B cell (primary cell): ENCODE results near the gene GDF7.

Experiments
- EZH2 ChIP-seq: IDR thresholded peaks from 2 replicates; pipeline ENCODE4 v1.6.1; 2012; ENCODE audit warnings: borderline replicate concordance, low read depth, mild to moderate bottlenecking, moderate library complexity, low read length; ENCODE audit not compliant: insufficient read depth, poor library complexity, severe bottlenecking
- TF ChIP-seq, protein P1 (sequence below): fragments of 200-600 bp; IDR thresholded peaks from one replicate; pipeline ENCODE4 v1.8.0; 2022; ENCODE audit warnings: antibody characterized with exemption, mild to moderate bottlenecking

DNA sequence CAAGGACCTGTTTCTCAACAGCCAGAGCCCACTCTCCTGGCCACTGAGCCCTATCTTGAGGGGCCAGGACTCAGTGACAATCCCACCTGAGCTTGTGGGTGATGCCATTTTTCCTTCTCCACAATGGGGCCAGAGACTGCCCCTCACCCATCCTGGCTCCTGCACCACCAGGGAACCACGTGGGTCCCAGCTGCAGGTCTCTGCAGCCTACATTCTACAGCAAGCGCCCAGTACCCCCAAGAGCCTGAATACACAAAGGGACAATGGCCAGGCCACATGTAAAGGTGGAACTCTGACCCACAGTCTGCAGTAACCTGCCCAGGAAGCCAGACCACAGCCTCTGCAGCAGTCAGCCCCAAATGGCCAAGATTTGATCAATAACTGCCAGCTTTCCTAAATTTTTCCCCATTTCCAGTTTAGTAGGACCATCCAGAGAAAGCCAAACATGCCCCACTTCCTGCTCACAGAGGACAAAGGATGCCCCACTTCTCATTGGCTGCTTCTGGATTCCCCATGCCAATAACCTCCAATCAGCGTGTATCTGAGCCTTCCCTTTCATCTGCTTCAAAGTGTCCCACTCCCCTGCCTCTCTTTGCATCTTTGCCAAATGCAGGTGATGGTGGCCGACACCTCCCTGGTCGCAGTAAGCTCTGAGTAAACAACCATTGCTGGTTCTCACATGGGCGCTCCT is 35.2 kb upstream of the GDF7 start:
- TF ChIP-seq, protein P1, sequence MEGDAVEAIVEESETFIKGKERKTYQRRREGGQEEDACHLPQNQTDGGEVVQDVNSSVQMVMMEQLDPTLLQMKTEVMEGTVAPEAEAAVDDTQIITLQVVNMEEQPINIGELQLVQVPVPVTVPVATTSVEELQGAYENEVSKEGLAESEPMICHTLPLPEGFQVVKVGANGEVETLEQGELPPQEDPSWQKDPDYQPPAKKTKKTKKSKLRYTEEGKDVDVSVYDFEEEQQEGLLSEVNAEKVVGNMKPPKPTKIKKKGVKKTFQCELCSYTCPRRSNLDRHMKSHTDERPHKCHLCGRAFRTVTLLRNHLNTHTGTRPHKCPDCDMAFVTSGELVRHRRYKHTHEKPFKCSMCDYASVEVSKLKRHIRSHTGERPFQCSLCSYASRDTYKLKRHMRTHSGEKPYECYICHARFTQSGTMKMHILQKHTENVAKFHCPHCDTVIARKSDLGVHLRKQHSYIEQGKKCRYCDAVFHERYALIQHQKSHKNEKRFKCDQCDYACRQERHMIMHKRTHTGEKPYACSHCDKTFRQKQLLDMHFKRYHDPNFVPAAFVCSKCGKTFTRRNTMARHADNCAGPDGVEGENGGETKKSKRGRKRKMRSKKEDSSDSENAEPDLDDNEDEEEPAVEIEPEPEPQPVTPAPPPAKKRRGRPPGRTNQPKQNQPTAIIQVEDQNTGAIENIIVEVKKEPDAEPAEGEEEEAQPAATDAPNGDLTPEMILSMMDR: no peak
- TF ChIP-seq EZH2: no peak
